Left renal pelvis (tissue), 4 donors: ENCODE results near the gene RNF215. TPM values are rescaled to one million over a fixed set of nuclear protein-coding genes. Genes with fewer than 3 reads are reported as not detected.
A peak's percentile ranks its signal among the peaks of the same experiment; 100 is the strongest.

Experiments used
- DNase-seq, 4 donors: peaks; one replicate each; pipeline ENCODE4 v3.0.0-alpha.2; 2013; ENCODE audit warnings: low read depth in 4 of 4, low spot score in 3 of 4
- polyA plus RNA-seq, 4 donors: library from polyadenylated mRNA; unstranded; fragments of 120-200 nt; gene quantifications; one replicate each; pipeline ENCODE4 v1.2.1, GENCODE V29; 2013; ENCODE audit not compliant: insufficient read length in 4 of 4

Gene RNF215
- polyA plus RNA-seq, 4 donors = 17.2 to 27.9 (median 21.2) TPM

- no peak for DNase-seq
These were observed 10.7 kb upstream of the RNF215 start for GRCh38 chr22:30397656-30398635.

GRCh38 chr22:30396871-30397655 is 9.9 kb upstream of the RNF215 start, which contains the start of gene SEC14L2:
TSS of gene SEC14L2 (plus strand) at chr22:30397018. CDS start at chr22:30397117, 99 bp downstream.
- DNase-seq = no peak

- DNase-seq = no peak
These were observed 6.7 kb upstream of the RNF215 start for GRCh38 chr22:30393885-30394284.

- DNase-seq = no peak
These were observed 6.1 kb upstream of the RNF215 start for GRCh38 chr22:30393322-30393680.

GRCh38 chr22:30392661-30393321 is 5.6 kb upstream of the RNF215 start:
- DNase-seq = no peak

- no peak for DNase-seq
These were observed 3.9 kb upstream of the RNF215 start for GRCh38 chr22:30390974-30391691.

- no peak for DNase-seq
These were observed 627 bp downstream of the RNF215 start for GRCh38 chr22:30386608-30386959.

GRCh38 chr22:30385942-30386341 is 1.3 kb downstream of the RNF215 start:
- no peak for DNase-seq

GRCh38 chr22:30383061-30383460 is 4.2 kb downstream of the RNF215 start:
- no peak for DNase-seq

- DNase-seq = no peak
These were observed 4.9 kb downstream of the RNF215 start for GRCh38 chr22:30382340-30382739.

GRCh38 chr22:30381264-30381663 is 5.9 kb downstream of the RNF215 start:
- no peak for DNase-seq

GRCh38 chr22:30380011-30380410 is 7.2 kb downstream of the RNF215 start:
- no peak for DNase-seq

GRCh38 chr22:30375312-30375849 is 11.8 kb downstream of the RNF215 start:
- no peak for DNase-seq

GRCh38 chr22:30373331-30374325 is 13.6 kb downstream of the RNF215 start:
- no peak for DNase-seq

GRCh38 chr22:30372915-30373314 is 14.3 kb downstream of the RNF215 start:
- no peak for DNase-seq

GRCh38 chr22:30371981-30372380 is 15.2 kb downstream of the RNF215 start:
- no peak for DNase-seq

- DNase-seq = no peak
These were observed 15.9 kb downstream of the RNF215 start for GRCh38 chr22:30371321-30371720.

GRCh38 chr22:30370641-30371230 is 16.5 kb downstream of the RNF215 start:
- DNase-seq = peak in 1 of 4 donors; percentile 39

- no peak for DNase-seq
These were observed 18.8 kb downstream of the RNF215 start for GRCh38 chr22:30368420-30368819.
